Measurements from ENCODE around the gene GPR139.

Gene GPR139

DNA sequence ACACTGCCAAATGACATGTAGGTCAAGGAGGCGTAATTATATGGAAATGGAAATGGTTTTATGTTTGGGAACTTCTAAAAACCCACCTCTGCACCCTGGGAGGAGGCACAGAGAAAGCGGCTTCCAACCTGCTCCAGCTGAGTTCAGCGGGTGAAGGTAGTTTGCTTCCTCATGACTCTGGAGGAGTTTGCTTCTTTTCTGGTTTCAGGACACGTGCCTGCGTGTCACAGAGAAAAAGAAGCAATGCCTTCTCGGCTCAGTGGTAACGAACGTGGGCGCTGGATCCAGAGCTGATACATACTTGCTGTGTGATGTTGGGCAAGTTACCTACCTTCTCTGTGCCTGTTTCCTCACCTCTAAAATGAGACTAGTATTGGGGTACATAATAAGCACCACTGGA is 22.1 kb downstream of the GPR139 start:
- no peak for DNase-seq

DNA sequence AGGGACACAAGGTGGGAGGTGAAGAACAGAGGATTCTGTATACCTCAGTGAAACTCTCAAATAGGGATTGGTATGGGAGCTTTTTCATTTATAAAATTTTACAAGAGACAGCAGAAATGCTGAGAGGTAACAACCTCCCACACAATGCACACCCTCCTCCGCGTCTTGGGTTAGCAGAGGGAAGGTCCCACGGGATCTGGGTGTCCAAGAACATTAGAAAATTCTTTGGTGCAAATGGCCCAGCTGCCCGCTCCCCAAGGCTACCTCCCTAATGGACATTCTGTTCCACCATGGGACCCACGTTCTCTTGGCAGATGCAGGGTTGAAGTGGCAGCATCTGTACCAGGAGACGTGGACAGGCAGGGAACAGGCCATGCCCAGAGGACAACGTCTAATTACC is 22.5 kb downstream of the GPR139 start:
- no peak for DNase-seq

DNA sequence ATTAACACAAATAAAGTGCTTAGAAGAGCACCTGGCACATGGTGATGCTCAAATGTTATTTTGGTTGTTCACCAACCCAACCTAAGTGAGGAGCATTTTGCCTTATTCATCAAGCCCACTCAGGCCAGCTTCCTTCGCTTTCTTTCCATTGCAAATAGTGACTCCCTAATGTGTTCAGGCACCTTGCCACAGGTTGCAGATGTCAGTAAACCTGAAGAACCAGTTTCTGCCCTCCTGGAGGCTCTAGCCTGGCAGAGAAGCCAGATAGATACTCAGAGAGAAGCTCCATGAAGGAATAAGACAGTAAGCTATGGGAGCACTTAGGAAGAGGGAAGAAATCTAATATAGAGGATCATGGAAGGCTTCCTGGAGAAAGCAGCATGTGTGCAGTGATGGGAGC is 23.9 kb downstream of the GPR139 start:
- no peak for DNase-seq

DNA sequence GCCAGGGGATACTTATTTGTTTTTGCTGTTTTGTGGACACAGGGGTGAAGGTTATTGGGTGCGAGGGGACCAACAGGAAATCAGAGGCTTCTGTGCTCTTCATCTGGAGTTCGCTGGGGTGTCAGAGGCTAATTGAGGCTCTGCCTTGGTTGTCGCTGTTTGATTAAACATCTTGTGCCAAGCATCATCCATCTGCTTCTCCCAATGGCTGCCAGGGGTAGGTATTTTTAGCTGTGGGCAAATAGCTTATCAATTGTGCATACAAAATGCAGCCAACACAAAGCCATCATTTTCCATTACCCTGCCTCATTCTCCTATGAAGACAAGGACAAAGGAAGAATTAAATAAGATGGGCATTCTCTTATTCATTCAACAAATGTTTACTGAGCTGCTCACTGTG is 27.8 kb downstream of the GPR139 start:
- no peak for DNase-seq

DNA sequence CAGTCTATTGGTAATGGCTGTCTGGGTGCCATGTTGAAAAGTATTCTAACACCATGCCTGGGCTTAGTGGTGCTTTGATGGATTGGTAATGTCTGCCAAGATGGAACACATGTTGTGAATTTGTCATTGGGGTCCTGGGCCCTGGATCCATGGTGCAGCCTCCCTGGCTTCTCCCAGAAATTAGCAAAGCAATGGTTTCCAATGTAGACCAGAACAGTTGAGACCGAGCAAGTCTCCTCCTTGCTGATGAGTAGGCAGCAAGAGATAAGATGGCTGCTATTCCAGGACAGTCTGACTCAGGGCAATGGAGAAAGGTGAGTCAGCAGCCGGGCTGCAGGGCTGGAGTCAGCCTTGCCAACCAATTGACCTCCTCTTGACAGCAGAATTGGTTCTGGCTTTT is 30.8 kb downstream of the GPR139 start:
- DNase-seq, result no peak

DNA sequence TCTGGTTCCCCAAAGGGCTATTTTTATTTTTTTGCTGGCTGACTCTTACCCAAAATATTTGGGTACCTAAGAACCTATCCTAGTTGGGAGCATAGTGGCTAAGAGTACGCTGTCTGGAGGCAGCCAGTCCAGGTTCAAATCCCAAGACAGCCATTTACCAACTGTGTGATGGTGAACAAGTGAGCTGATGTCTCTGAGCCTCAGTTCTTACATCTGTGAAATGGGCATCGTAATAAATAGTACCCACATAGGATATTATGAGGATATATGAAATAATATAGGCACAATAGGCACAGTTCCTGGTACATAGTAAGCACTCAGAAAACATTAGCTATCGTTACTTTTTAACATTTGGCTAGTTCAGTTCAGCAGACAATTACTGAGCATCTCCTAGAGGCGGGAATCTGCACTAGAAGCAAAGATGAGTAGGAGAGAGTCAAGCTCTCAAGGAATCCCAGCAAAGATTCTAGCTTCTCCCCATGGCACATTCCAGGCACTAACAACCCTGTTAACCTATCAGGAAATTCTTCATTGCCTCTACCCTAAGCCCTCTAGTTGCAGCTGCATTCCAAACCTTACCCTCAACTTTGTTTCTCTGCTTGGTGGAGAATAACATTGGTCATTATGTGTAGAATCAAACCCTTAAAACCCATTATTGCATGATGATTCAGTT is 31.6 kb downstream of the GPR139 start:
- DNase-seq, result no peak

DNA sequence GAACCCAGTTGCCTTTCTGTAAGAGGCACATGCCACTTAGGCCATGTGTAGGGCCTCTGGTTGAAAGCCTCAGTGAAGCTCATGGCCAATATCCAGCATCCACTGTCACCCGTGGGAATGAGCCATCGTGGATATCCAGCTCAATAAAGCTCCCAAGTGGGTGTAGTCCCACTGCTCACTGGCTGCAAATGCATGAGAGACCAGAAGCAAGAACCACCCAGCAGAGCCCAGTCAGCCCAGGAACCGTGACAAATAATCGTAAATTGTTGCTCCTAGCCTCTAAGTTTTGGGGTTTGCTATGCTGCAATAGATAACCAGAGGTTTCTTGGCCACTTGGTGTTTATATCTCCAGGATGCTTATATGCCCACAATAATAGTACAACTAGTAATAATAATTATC is 33.7 kb downstream of the GPR139 start:
- DNase-seq, result no peak

DNA sequence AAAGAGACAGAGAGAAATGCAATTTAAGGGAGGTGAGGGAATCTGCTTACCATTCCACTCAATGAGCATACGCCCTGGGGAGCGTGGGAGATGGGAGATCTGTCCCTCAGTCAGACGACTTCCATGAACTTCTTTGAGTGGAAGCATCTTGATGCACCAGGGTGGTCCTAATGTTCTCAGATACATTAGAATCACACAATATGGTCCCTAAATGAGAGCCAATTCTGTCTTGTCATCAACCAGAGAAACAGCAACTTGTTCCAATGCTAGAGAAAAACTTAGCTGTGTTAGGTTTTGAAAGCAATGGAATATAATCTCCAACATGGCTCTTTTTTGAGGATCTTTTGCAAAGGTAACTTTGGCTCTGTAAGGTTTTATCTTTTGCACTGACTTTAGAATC is 44.1 kb downstream of the GPR139 start:
- no peak for DNase-seq

DNA sequence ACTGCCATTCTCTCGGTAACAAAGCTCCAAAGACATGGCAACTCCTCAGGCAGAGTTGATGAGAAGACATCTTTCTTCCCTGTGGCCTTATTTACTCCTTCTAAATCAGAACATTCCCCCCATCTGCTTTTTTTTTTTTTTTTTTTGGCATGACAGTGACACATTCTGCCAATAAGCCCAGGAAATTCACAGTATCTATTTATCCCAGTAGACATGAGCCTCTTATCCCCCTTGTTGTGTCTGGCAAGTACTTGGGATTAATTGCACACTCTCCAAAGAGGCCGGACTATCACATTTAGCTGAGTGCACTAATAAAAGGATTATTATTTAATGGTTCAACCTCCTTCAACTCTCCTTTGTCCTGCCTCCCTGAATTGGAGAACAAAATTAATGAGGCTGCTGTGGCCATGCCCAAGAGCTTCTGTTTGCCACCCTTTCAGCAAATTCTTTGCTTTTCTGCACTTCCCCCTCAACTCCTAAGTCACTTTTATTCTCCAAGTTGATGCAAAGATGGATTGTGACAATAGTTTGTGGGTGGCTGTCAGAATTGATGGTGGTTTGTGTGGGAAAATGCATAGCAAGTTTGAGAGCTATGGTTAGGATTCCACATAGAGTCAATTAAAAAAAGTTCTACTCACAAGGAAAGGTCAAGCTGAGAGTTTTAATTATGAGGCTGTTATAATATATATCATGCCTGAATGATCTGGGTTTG is 47.2 kb downstream of the GPR139 start:
- no peak for DNase-seq

DNA sequence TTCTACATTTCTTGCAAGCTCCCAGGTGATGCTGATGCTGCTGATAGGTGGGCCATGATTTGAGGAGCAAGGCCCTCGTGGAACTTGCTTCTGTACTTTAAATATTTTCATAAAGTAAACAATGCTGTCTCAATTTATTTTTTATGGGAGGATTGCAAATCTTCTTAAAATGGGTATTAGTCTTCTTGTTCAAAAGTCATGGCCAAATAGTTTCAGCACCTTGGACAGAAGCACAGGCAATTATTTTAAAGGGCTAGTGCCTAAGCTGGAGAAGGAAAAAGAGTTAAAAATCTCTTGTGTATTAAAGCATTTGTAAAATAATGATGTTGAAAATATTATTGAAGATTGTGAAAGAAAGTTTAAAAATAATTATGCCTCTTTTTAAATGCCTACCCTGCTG is 50.5 kb downstream of the GPR139 start:
- peak; percentile 54 for DNase-seq

DNA sequence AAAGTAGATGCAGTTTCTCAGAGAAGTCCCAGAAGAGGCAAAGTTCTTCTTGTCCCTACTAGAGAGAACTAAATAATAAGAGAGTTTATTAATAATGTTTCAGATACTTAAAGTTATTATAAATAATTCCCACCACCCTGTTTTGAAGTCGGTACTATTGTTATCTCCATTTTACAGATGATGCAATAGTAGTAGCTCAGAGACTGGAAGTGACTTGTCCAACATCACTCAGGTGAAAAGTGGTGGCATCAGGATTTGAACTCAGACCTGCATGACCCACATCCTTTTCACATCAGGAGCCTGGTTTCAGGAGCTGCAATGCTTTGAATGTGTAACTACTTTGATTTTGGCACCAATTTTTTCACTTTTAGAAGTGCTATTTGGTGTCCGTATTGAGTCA is 52.7 kb downstream of the GPR139 start:
- no peak for DNase-seq

DNA sequence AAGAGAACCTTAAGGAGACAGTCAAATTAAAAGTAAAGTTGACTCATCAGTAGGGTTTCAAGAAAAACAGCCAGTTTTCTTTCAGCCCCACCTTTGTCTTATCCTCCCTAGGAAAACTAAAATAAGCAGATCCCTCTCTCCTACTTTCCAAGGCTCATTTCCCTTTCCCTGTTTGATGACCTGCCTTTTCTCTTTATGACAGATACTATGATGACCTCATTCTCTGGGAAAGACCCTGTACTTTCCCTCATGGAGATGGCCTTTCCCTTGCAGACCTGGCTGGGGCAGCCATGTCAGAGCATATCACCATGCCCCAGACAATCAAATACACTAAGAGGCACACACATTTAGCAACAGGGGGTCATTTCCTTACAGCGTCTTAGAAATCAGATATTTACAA is 53.6 kb downstream of the GPR139 start:
- DNase-seq, result no peak

DNA sequence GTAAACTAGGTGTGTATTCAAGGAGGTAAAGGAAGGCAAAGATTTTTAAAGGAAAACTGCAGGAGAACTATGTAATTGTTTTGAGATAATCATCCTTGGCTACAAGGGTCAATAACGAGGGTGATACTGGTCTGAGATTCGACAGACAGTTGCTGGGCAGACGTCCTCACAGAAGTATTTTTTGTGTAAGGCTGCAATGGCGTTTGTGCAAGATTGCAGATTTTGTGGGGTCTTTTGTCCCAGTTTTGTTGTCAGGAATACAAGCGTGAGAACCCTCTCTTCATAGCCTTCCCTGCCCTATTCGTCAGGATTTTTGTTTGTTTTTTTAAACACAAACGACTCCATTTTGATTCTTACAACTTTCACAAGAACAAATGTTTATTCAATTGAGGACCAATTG is 57.5 kb downstream of the GPR139 start:
- no peak for DNase-seq

DNA sequence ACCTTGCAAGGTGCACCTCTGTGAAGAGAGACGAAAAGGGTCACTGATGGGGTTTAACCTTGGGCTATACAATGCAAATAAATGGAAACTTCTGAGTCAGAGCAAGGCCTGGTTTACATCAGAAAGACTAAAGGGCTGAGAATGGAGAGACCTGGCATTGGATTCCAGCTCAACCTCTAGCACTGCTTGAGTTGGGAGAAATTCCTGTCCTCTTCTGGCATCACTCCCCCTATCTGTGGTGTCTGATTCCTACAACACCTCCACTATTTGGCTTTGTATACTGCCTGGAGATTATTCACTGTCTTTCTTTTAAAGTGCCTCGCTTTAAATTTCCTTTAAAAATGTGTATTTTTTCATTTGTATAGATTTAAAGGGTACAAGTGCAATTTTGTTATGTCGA is 68.8 kb downstream of the GPR139 start:
- DNase-seq, result peak; percentile 2

DNA sequence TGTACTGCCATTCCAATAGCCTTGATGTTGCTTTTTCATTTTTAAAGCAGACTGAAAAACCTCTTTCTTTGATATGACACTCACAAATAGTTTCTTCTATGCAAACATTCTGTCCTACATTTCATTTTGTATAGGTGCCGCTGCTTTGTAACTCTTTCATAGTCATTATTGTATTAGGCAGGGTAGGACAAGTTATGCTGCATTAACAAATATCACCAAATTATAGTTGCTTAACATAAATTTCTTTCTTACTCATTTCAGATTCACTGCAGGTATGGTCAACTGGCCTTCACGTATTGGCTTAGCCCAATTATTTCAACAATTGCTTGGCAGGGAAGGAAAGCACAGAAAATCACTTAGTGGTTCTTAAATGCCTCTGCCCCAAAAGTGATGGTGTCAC is 70.8 kb downstream of the GPR139 start:
- no peak for DNase-seq

DNA sequence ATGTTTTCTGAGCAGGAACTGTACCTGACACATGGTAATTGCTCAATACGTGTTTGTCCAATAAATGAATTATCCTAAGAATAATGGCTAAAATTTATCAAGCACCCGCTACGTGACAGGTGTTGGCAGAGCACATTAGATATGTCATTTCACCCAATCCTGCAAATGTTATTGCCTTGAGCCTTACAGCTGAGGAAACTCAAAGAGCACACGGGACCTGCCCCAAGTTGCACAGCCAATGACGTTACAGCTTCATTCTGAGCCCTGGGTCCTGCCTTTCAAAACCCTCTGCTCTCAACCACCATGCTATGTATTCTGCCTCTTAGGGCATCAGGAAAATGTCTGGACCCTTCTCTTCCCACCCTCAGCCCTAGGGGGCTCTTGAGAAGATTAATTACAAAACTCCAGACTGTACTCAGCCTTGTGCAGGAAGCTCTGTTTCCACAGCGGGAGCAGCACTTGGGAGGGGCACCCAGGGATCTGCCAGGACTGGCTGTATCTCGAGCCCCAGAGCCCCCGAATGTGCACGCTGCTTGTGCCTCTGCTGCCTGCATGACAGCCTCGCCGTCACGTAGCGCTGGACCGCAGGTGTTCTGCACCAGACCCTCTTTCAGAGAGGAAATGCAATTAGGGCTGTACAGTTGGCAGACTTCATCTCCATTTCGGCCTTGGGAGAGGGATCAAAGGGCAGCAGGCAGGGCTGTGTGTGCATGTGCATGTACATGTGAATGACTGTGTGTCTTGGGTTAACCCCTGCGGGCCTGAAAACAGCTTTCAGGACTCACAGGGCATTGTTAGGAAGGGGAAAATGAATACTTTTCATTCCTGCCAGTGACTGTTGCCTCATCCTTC is 71.6 kb downstream of the GPR139 start:
- DNase-seq, result no peak

DNA sequence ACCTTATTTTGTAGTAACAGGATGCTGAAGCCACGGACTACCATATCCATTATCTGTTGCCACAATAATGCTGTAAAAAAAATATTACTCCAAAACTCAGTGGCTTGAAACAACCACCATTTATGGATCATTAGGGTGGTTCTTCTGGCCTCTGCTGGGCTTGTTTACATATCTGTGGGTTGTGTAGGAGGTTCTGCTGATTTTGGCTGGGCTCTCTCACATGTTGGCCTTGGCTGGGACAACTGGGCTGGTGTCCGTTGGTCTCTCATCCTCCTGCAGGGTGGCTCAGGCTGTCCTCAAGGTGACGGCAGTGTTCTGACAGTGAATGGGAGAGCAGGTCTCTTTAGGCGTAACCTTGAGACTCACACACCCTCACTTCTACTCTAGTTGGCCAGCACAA is 76.0 kb downstream of the GPR139 start:
- DNase-seq, result no peak

DNA sequence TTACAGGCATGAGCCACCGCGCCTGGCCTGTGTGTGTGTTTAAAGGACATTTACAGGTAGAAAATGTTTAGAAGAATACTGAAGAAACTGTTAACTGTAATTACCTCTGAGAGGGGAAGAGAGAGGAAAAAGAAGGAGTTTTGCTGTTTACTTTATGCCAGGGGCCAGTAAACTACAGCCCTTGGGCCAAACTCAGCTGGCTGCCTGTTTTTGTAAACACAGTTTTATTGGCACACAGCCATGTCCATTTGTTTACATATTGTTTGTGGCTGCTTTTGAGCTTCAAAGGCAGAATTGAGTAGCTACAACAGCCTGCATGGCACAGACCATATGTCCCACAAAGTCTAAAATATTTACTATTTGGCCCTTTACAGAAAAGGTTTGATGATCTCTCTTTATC is 76.4 kb downstream of the GPR139 start:
- DNase-seq, result no peak

DNA sequence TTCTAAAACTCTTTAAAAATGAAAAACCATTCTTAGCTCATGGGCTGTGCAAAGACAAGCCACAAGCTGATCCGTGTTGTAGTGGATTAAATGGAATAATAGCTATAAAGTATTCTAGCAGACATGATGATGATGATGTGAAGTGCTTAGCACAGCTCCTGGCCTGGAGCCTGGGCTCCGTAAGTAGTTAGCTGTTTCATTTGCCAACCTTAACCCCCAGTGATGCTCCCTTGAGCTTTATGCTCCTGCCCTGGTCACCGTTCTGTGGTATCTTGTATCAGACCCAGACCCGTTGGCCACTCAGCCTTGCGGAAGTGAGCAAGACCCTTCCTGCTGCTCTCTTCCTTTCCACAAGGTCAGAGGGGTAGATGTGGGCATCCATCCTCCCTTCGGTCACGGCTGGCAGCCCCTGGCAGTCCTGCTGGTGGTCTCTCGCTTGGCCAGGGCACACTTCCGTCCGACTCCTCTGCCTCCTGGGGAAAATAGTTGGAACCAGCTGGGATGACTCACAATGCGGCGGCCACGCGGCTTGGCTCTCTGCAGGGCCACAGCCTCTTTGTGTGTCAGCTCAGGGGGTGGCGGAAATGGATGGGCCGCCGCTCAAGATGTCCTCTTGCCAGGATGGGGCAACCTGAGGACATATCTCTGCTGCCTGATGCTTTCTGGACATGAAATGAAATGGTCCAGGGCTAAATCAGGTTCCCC is 79.1 kb downstream of the GPR139 start:
- no peak for DNase-seq

DNA sequence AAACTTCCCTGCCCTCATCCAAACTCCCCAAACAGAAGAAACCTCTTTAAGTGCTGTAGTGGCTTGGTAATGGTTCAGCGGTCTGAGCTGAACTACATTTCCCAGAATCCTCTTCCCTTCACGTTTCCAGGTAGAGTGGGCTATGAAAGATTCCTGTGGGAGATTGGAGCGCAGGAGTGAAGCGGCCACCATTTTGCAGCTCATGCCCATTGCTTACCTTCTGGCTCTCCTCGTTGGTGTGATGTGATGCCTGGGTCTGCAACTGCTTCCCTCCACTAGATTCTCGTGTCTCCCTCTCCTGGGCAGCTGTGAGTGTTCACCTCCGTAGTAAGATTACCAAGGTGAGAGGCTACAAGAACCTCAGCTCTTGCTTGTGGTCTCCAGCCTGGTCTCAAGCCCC is 82.1 kb downstream of the GPR139 start:
- DNase-seq, result no peak

DNA sequence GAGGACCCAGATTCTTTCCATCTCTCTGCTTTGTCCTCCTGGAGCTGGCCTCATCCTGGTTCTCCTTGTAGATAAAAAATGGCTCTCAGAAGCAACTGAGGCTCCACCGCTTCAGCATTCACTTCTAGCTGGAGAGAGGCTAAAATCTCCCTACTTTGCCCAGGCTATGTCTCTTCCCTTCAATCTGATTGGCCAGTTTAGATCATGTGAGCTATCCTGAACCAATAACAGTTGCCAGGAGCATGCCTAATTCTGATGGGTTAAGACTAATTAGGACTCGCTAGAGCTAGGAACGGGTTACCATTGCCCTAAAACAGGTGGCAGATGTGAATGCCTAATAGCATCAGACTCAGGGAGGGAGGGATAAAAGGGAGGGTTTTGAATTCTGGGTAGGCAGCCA is 89.6 kb downstream of the GPR139 start:
- no peak for DNase-seq

All from hematopoietic multipotent progenitor cell treated with erythropoietin and hydrocortisone succinate and interleukin-3 and kit ligand, for 6 days (in vitro differentiated cells).